ENCODE data around the gene PRKCE.

The PRKCE gene

GRCh38 chr2:45897842-45898241, 246.4 kb downstream of the PRKCE start:
- no peak for TF ChIP-seq CTCF (IDR thresholded peaks at IDR 0.05; ENCODE audit: insufficient read depth, low read depth, low read length, missing control alignments)

GRCh38 chr2:45898819-45899218, 247.3 kb downstream of the PRKCE start:
- H3K4me3 ChIP-seq (ENCODE audit: low read length), result no peak overlapping the region
- TF ChIP-seq CTCF (IDR thresholded peaks at IDR 0.05; ENCODE audit: insufficient read depth, low read depth, low read length, missing control alignments), result no peak

More at GRCh38 chr2:45897842-45898241, 246.4 kb downstream of the PRKCE start:
- H3K4me3 ChIP-seq (ENCODE audit: low read length), result no peak overlapping the region
- DNase-seq (ENCODE audit: low read depth), result no peak

GRCh38 chr2:45899926-45900325, 248.5 kb downstream of the PRKCE start:
- no peak overlapping the region for H3K4me3 ChIP-seq (ENCODE audit: low read length)
- no peak for TF ChIP-seq CTCF (IDR thresholded peaks at IDR 0.05; ENCODE audit: insufficient read depth, low read depth, low read length, missing control alignments)
- no peak for DNase-seq (ENCODE audit: low read depth)

More at GRCh38 chr2:45898819-45899218, 247.3 kb downstream of the PRKCE start:
- DNase-seq (ENCODE audit: low read depth), result no peak

- no peak for DNase-seq (ENCODE audit: low read depth)
Measured at GRCh38 chr2:45901468-45902032, 250.1 kb downstream of the PRKCE start.

GRCh38 chr2:45902380-45902779, 250.9 kb downstream of the PRKCE start:
- no peak for DNase-seq (ENCODE audit: low read depth)
- TF ChIP-seq CTCF (IDR thresholded peaks at IDR 0.05; ENCODE audit: insufficient read depth, low read depth, low read length, missing control alignments), result no peak
- H3K4me3 ChIP-seq (ENCODE audit: low read length), result no peak overlapping the region

More at GRCh38 chr2:45901468-45902032, 250.1 kb downstream of the PRKCE start:
- H3K4me3 ChIP-seq (ENCODE audit: low read length), result no peak overlapping the region
- TF ChIP-seq CTCF (IDR thresholded peaks at IDR 0.05; ENCODE audit: insufficient read depth, low read depth, low read length, missing control alignments), result no peak

- no peak for TF ChIP-seq CTCF (IDR thresholded peaks at IDR 0.05; ENCODE audit: insufficient read depth, low read depth, low read length, missing control alignments)
Measured at GRCh38 chr2:45902781-45903375, 251.4 kb downstream of the PRKCE start.

More at GRCh38 chr2:45902781-45903375, 251.4 kb downstream of the PRKCE start:
- no peak for DNase-seq (ENCODE audit: low read depth)
- H3K4me3 ChIP-seq (ENCODE audit: low read length), result no peak overlapping the region
